ENCODE data around the gene RAPGEF1.

RAPGEF1 gene

GRCh38 chr9:131625790-131626670, 113.8 kb downstream of the RAPGEF1 start:
- no peak for DNase-seq (ENCODE audit: extremely low spot score)
- POLR2A ChIA-PET = no interaction called here
- TF ChIP-seq, protein P1, sequence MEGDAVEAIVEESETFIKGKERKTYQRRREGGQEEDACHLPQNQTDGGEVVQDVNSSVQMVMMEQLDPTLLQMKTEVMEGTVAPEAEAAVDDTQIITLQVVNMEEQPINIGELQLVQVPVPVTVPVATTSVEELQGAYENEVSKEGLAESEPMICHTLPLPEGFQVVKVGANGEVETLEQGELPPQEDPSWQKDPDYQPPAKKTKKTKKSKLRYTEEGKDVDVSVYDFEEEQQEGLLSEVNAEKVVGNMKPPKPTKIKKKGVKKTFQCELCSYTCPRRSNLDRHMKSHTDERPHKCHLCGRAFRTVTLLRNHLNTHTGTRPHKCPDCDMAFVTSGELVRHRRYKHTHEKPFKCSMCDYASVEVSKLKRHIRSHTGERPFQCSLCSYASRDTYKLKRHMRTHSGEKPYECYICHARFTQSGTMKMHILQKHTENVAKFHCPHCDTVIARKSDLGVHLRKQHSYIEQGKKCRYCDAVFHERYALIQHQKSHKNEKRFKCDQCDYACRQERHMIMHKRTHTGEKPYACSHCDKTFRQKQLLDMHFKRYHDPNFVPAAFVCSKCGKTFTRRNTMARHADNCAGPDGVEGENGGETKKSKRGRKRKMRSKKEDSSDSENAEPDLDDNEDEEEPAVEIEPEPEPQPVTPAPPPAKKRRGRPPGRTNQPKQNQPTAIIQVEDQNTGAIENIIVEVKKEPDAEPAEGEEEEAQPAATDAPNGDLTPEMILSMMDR (IDR thresholded peaks at IDR 0.05; ENCODE audit: control extremely low read depth, extremely low read depth, low read depth, missing control alignments) = no peak
- CTCF ChIA-PET = interaction anchor here (4.5 kb wide), 1 partner anchor 113 kb away, joined by 23 read pairs; the partner anchor contains the start of gene RAPGEF1

GRCh38 chr9:131625508-131625787, 114.4 kb downstream of the RAPGEF1 start:
- TF ChIP-seq, protein P1 (IDR thresholded peaks at IDR 0.05; ENCODE audit: control extremely low read depth, extremely low read depth, low read depth, missing control alignments) = no peak
- POLR2A ChIA-PET = interaction anchor here (0.6 kb wide), 1 partner anchor 144 kb away, joined by 3 read pairs; no protein-coding TSS in a partner anchor
- CTCF ChIA-PET = interaction anchor here (0.8 to 4.5 kb wide), 2 partner anchors 13 to 114 kb away, joined by 3 to 23 read pairs; partner anchors contain the start of gene RAPGEF1
- DNase-seq (ENCODE audit: extremely low spot score) = no peak

- no peak for DNase-seq (ENCODE audit: extremely low spot score)
- ChIA-PET CTCF (interaction anchor here (0.8 to 4.5 kb wide), 3 partner anchors 14 to 115 kb away, joined by 3 to 23 read pairs (median 4); partner anchors contain the start of gene RAPGEF1), POLR2A (interaction anchor here (0.6 to 1.3 kb wide), 2 partner anchors 18 to 143 kb away, joined by 3 to 4 read pairs; no protein-coding TSS in a partner anchor)
- TF ChIP-seq, protein P1 (IDR thresholded peaks at IDR 0.05; ENCODE audit: control extremely low read depth, extremely low read depth, low read depth, missing control alignments) = no peak
Measured at GRCh38 chr9:131624636-131625507, 115.0 kb downstream of the RAPGEF1 start.

GRCh38 chr9:131623655-131624330, 116.1 kb downstream of the RAPGEF1 start:
- ChIA-PET CTCF (interaction anchor here (1.0 to 4.5 kb wide), 2 partner anchors 104 to 116 kb away, joined by 4 to 23 read pairs; partner anchors contain the start of gene RAPGEF1), POLR2A (interaction anchor here (1.3 kb wide), 1 partner anchor 19 kb away, joined by 4 read pairs; no protein-coding TSS in a partner anchor)
- DNase-seq (ENCODE audit: extremely low spot score) = no peak
- TF ChIP-seq, protein P1 (IDR thresholded peaks at IDR 0.05; ENCODE audit: control extremely low read depth, extremely low read depth, low read depth, missing control alignments) = no peak

- DNase-seq (ENCODE audit: extremely low spot score) = peak; percentile 59
- TF ChIP-seq, protein P1 (IDR thresholded peaks at IDR 0.05; ENCODE audit: control extremely low read depth, extremely low read depth, low read depth, missing control alignments) = no peak
- ChIA-PET POLR2A (interaction anchor here (0.6 to 1.1 kb wide), 4 partner anchors 21 to 104 kb away, joined by 3 to 9 read pairs (median 3); no protein-coding TSS in a partner anchor), CTCF (interaction anchor here (0.7 to 4.5 kb wide), 16 partner anchors 9 to 127 kb away, joined by 3 to 23 read pairs (median 4); partner anchors contain the start of gene RAPGEF1)
Measured at GRCh38 chr9:131622523-131622922, 117.4 kb downstream of the RAPGEF1 start.

All from GM10248 (cell line).